ENCODE data around the gene PIR. TPM values are rescaled to one million over a fixed set of nuclear protein-coding genes. Genes with fewer than 3 reads are reported as not detected.
A peak's percentile ranks its signal among the peaks of the same experiment; 100 is the strongest.

PIR gene
- total RNA-seq, 1 experiment from 2014 or later = 17.1 TPM

DNA sequence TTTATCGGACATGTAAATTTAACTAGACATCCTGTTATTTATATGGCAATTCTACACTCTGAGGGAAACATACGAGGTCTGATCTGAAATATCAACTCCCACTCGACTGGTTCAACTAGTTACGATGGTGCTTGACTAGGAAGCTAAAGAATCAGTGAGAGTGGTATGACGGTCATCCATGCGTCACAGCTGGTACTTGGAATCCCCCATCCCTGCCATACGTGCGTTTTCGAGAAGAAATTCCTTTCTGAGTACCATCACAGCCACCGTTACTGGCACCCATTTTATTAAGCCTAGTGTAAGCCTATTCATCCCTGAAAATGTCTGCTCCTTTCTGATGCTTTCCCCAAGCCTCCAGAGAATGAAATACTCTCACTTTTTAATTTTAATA is 157.1 kb downstream of the PIR start (continued):
- TF ChIP-seq, protein P1, sequence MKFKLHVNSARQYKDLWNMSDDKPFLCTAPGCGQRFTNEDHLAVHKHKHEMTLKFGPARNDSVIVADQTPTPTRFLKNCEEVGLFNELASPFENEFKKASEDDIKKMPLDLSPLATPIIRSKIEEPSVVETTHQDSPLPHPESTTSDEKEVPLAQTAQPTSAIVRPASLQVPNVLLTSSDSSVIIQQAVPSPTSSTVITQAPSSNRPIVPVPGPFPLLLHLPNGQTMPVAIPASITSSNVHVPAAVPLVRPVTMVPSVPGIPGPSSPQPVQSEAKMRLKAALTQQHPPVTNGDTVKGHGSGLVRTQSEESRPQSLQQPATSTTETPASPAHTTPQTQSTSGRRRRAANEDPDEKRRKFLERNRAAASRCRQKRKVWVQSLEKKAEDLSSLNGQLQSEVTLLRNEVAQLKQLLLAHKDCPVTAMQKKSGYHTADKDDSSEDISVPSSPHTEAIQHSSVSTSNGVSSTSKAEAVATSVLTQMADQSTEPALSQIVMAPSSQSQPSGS (CRISPR knock-in tag; IDR thresholded peaks at IDR 0.05; ENCODE audit: borderline replicate concordance, low read depth) = no peak
- no peak for TF ChIP-seq IRF2 (CRISPR knock-in tag; IDR thresholded peaks at IDR 0.05; ENCODE audit: borderline replicate concordance, low read depth)
- TF ChIP-seq, protein P2, sequence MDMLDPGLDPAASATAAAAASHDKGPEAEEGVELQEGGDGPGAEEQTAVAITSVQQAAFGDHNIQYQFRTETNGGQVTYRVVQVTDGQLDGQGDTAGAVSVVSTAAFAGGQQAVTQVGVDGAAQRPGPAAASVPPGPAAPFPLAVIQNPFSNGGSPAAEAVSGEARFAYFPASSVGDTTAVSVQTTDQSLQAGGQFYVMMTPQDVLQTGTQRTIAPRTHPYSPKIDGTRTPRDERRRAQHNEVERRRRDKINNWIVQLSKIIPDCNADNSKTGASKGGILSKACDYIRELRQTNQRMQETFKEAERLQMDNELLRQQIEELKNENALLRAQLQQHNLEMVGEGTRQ (CRISPR knock-in tag; IDR thresholded peaks at IDR 0.05) = no peak
- TF ChIP-seq, protein P3, sequence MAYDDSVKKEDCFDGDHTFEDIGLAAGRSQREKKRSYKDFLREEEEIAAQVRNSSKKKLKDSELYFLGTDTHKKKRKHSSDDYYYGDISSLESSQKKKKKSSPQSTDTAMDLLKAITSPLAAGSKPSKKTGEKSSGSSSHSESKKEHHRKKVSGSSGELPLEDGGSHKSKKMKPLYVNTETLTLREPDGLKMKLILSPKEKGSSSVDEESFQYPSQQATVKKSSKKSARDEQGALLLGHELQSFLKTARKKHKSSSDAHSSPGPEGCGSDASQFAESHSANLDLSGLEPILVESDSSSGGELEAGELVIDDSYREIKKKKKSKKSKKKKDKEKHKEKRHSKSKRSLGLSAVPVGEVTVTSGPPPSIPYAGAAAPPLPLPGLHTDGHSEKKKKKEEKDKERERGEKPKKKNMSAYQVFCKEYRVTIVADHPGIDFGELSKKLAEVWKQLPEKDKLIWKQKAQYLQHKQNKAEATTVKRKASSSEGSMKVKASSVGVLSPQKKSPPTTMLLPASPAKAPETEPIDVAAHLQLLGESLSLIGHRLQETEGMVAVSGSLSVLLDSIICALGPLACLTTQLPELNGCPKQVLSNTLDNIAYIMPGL (CRISPR knock-in tag; IDR thresholded peaks at IDR 0.05) = no peak
- no peak for TF ChIP-seq SOX15 (CRISPR knock-in tag; IDR thresholded peaks at IDR 0.05)
- no peak for TF ChIP-seq ESRRA (CRISPR knock-in tag; IDR thresholded peaks at IDR 0.05; ENCODE audit: borderline replicate concordance)
- TF ChIP-seq, protein P4, sequence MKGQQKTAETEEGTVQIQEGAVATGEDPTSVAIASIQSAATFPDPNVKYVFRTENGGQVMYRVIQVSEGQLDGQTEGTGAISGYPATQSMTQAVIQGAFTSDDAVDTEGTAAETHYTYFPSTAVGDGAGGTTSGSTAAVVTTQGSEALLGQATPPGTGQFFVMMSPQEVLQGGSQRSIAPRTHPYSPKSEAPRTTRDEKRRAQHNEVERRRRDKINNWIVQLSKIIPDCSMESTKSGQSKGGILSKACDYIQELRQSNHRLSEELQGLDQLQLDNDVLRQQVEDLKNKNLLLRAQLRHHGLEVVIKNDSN (CRISPR knock-in tag; IDR thresholded peaks at IDR 0.05) = no peak
- TF ChIP-seq, protein P5, sequence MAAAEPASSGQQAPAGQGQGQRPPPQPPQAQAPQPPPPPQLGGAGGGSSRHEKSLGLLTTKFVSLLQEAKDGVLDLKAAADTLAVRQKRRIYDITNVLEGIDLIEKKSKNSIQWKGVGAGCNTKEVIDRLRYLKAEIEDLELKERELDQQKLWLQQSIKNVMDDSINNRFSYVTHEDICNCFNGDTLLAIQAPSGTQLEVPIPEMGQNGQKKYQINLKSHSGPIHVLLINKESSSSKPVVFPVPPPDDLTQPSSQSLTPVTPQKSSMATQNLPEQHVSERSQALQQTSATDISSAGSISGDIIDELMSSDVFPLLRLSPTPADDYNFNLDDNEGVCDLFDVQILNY (CRISPR knock-in tag; IDR thresholded peaks at IDR 0.05) = no peak

DNA sequence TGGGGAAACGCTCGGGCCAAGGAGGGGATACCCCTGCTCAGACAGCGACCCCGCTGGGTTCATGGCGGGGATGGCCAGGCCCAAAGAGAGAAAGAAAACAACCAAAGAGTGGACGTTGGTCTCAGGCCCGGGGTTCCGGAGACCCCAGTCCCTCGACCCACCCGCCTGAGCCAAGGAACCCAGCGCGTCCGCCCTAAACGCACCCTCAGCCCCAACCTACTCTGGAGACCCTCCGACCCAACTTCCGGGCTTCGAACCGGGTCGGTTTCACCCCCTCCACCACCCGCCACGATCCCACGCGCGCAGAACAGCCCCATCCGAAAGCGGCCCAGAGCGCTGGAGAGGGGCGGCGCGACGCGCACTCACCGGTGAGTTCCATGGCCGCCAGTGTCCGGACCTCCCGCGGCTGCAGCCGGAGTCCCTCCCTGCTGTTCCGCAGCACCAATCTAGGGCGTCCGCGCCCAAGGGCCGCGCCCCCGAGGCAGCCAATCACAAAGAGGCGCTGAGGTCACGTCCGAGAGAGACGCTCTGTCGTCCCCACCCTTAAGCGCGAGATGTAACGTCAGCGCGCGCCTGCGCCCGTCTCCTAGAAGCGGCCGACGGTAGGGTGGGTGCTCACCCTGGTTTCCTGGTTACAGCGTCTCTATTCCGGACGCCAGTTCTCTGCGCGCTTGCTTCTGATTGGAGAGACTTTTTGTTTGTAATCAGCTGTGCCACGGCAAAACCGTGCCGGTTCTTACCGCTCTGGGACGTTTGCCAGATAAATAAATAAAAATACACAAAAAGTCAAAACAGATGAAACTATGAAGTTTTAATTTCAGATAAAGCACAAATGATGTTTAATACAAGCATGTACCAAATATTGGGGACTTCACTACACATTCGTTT is 157.8 kb downstream of the PIR start, which contains the start of gene PIGA:
TSS of gene PIGA (minus strand) at position 389 of the 888 bp plus-strand sequence. CDS start 3,593 bp downstream, outside the sequence.
- CTCF ChIA-PET = no interaction called here
- TF ChIP-seq NR3C1 (CRISPR knock-in tag; conservative IDR thresholded peaks at IDR 0.05; ENCODE audit: low read depth) (no peak), RORB (CRISPR knock-in tag; IDR thresholded peaks at IDR 0.05) (no peak), NFYB (CRISPR knock-in tag; conservative IDR thresholded peaks at IDR 0.05; ENCODE audit: low read depth) (peak; percentile 77), ATF1 (CRISPR knock-in tag; IDR thresholded peaks at IDR 0.05) (no peak), HMGA2 (CRISPR knock-in tag; IDR thresholded peaks at IDR 0.05) (no peak), SOX15 (CRISPR knock-in tag; IDR thresholded peaks at IDR 0.05) (no peak), CREM (CRISPR knock-in tag; IDR thresholded peaks at IDR 0.05) (peak; percentile 65; the same call in 1 of the 2 replicates), TEAD1 (CRISPR knock-in tag; IDR thresholded peaks at IDR 0.05) (0 out of 2 replicates have a peak, but pooled peaks have one; percentile 22)
- TF ChIP-seq, protein P6, sequence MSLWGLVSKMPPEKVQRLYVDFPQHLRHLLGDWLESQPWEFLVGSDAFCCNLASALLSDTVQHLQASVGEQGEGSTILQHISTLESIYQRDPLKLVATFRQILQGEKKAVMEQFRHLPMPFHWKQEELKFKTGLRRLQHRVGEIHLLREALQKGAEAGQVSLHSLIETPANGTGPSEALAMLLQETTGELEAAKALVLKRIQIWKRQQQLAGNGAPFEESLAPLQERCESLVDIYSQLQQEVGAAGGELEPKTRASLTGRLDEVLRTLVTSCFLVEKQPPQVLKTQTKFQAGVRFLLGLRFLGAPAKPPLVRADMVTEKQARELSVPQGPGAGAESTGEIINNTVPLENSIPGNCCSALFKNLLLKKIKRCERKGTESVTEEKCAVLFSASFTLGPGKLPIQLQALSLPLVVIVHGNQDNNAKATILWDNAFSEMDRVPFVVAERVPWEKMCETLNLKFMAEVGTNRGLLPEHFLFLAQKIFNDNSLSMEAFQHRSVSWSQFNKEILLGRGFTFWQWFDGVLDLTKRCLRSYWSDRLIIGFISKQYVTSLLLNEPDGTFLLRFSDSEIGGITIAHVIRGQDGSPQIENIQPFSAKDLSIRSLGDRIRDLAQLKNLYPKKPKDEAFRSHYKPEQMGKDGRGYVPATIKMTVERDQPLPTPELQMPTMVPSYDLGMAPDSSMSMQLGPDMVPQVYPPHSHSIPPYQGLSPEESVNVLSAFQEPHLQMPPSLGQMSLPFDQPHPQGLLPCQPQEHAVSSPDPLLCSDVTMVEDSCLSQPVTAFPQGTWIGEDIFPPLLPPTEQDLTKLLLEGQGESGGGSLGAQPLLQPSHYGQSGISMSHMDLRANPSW (CRISPR knock-in tag; conservative IDR thresholded peaks at IDR 0.05; ENCODE audit: low read depth) = no peak
- TF ChIP-seq, protein P2 (CRISPR knock-in tag; IDR thresholded peaks at IDR 0.05) = peak; percentile 52
- TF ChIP-seq, protein P7, sequence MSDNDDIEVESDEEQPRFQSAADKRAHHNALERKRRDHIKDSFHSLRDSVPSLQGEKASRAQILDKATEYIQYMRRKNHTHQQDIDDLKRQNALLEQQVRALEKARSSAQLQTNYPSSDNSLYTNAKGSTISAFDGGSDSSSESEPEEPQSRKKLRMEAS (CRISPR knock-in tag; IDR thresholded peaks at IDR 0.05) = 0 out of 2 replicates have a peak, but pooled peaks have one; percentile 22
- TF ChIP-seq, protein P8, sequence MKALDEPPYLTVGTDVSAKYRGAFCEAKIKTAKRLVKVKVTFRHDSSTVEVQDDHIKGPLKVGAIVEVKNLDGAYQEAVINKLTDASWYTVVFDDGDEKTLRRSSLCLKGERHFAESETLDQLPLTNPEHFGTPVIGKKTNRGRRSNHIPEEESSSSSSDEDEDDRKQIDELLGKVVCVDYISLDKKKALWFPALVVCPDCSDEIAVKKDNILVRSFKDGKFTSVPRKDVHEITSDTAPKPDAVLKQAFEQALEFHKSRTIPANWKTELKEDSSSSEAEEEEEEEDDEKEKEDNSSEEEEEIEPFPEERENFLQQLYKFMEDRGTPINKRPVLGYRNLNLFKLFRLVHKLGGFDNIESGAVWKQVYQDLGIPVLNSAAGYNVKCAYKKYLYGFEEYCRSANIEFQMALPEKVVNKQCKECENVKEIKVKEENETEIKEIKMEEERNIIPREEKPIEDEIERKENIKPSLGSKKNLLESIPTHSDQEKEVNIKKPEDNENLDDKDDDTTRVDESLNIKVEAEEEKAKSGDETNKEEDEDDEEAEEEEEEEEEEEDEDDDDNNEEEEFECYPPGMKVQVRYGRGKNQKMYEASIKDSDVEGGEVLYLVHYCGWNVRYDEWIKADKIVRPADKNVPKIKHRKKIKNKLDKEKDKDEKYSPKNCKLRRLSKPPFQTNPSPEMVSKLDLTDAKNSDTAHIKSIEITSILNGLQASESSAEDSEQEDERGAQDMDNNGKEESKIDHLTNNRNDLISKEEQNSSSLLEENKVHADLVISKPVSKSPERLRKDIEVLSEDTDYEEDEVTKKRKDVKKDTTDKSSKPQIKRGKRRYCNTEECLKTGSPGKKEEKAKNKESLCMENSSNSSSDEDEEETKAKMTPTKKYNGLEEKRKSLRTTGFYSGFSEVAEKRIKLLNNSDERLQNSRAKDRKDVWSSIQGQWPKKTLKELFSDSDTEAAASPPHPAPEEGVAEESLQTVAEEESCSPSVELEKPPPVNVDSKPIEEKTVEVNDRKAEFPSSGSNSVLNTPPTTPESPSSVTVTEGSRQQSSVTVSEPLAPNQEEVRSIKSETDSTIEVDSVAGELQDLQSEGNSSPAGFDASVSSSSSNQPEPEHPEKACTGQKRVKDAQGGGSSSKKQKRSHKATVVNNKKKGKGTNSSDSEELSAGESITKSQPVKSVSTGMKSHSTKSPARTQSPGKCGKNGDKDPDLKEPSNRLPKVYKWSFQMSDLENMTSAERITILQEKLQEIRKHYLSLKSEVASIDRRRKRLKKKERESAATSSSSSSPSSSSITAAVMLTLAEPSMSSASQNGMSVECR (CRISPR knock-in tag; IDR thresholded peaks at IDR 0.05; ENCODE audit: borderline replicate concordance) = 0 out of 2 replicates have a peak, but pooled peaks have one; percentile 39

More for the DNA sequence above, 157.8 kb downstream of the PIR start, which contains the start of gene PIGA:
- Mint-ChIP-seq H3K9me3 (no peaks in the 10 kb centered on the region), H3K36me3 (peaks cover 3% of the 10 kb centered on the region; the same call in 1 of the 2 replicates), H3K4me3 (peak within 1 kb of the TSS; percentile 91), H3K27ac (peak within 1 kb of the TSS; percentile 93), H3K4me1 (peaks cover 9% of the 10 kb centered on the region; the same call in 1 of the 2 replicates), H3K27me3 (ENCODE audit: low read depth) (peaks cover 8% of the 10 kb centered on the region; the same call in 1 of the 2 replicates)
- ATAC-seq (peak; percentile 99), DNase-seq (ENCODE audit: low spot score) (peak; percentile 88)
- POLR2A ChIA-PET = no interaction called here

Measured in WTC11 (cell line).